Frontal cortex (tissue), 4 donors: ENCODE measurements around the gene GTPBP4. TPM values are rescaled to one million over a fixed set of nuclear protein-coding genes. Genes with fewer than 3 reads are reported as not detected.
"Not testable (repeated sequence)": the region's sequence is repeated elsewhere in the genome, so short reads cannot be mapped to it uniquely, and the experiment has no call there.

Experiments used
- DNase-seq, 2 donors: peaks; one replicate each; pipeline ENCODE4 v3.0.0; 2012; ENCODE audit warnings: low spot score in 2 of 2
- FAIRE-seq: peaks from 2 replicates; lab custom pipeline; 2012; peaks lifted over from hg19 to GRCh38; lab: Jason Lieb, UNC
- total RNA-seq: library from RNA; depleted of rRNA; stranded (reverse); fragments of >200 nt; gene quantifications from one replicate; pipeline ENCODE4 v1.2.3, GENCODE V29; 2014
- donor health status: control.
- donor health status: control.
- donor health status: control.

GTPBP4 gene
- total RNA-seq, 1 donor from 2014 or later = 21.6 TPM

GRCh38 chr10:986881-987619, 1.2 kb upstream of the GTPBP4 start:
- FAIRE-seq = no peak
- no peak for DNase-seq

- DNase-seq = no peak
- FAIRE-seq = no peak
These were observed 689 bp upstream of the GTPBP4 start for GRCh38 chr10:987620-987869.

- DNase-seq = no peak
- no peak for FAIRE-seq
These were observed 672 bp downstream of the GTPBP4 start for GRCh38 chr10:988667-989545.

GRCh38 chr10:990808-991207, 2.6 kb downstream of the GTPBP4 start:
- FAIRE-seq = no peak
- no peak for DNase-seq

GRCh38 chr10:992467-992866, 4.2 kb downstream of the GTPBP4 start:
- FAIRE-seq (no peak), DNase-seq (no peak)

GRCh38 chr10:992871-993270, 4.6 kb downstream of the GTPBP4 start:
- no peak for FAIRE-seq
- DNase-seq = no peak

GRCh38 chr10:994836-995558, 6.8 kb downstream of the GTPBP4 start:
- DNase-seq (no peak), FAIRE-seq (no peak)

GRCh38 chr10:995559-995926, 7.3 kb downstream of the GTPBP4 start:
- FAIRE-seq = no peak
- DNase-seq = no peak

- FAIRE-seq = no peak
- DNase-seq = no peak
These were observed 7.8 kb downstream of the GTPBP4 start for GRCh38 chr10:996031-996430.

- FAIRE-seq (no peak), DNase-seq (no peak)
These were observed 9.2 kb downstream of the GTPBP4 start for GRCh38 chr10:997266-998022.

GRCh38 chr10:1002425-1003006, 14.3 kb downstream of the GTPBP4 start:
- DNase-seq (no peak), FAIRE-seq (no peak)

GRCh38 chr10:1003884-1004670, 15.8 kb downstream of the GTPBP4 start:
- DNase-seq (no peak), FAIRE-seq (no peak)

- DNase-seq = no peak
- no peak for FAIRE-seq
These were observed 18.3 kb downstream of the GTPBP4 start for GRCh38 chr10:1006573-1006972.

- no peak for FAIRE-seq
- DNase-seq = no peak
These were observed 19.3 kb downstream of the GTPBP4 start for GRCh38 chr10:1007583-1007982.

GRCh38 chr10:1009071-1009494, 20.8 kb downstream of the GTPBP4 start:
- DNase-seq = no peak
- FAIRE-seq = no peak

GRCh38 chr10:1009947-1010346, 21.7 kb downstream of the GTPBP4 start:
- DNase-seq, FAIRE-seq: not testable (repeated sequence)

GRCh38 chr10:1010703-1011102, 22.5 kb downstream of the GTPBP4 start:
- FAIRE-seq = no peak
- DNase-seq = no peak

- FAIRE-seq (no peak), DNase-seq (no peak)
These were observed 23.5 kb downstream of the GTPBP4 start for GRCh38 chr10:1011696-1012095.

- no peak for FAIRE-seq
These were observed 27.5 kb downstream of the GTPBP4 start for GRCh38 chr10:1015688-1016087.

More at GRCh38 chr10:1015688-1016087, 27.5 kb downstream of the GTPBP4 start:
- DNase-seq = no peak
